AML-193 (cell line): Measurements from ENCODE around the gene MTA3.
"Not testable (repeated sequence)": the region's sequence is repeated elsewhere in the genome, so short reads cannot be mapped to it uniquely, and the experiment has no call there.

Experiments
- DNase-seq, 2 experiments: peaks; one replicate each; lab custom pipeline; 2025; lab: John Stamatoyannopoulos, UW

Gene MTA3

DNA sequence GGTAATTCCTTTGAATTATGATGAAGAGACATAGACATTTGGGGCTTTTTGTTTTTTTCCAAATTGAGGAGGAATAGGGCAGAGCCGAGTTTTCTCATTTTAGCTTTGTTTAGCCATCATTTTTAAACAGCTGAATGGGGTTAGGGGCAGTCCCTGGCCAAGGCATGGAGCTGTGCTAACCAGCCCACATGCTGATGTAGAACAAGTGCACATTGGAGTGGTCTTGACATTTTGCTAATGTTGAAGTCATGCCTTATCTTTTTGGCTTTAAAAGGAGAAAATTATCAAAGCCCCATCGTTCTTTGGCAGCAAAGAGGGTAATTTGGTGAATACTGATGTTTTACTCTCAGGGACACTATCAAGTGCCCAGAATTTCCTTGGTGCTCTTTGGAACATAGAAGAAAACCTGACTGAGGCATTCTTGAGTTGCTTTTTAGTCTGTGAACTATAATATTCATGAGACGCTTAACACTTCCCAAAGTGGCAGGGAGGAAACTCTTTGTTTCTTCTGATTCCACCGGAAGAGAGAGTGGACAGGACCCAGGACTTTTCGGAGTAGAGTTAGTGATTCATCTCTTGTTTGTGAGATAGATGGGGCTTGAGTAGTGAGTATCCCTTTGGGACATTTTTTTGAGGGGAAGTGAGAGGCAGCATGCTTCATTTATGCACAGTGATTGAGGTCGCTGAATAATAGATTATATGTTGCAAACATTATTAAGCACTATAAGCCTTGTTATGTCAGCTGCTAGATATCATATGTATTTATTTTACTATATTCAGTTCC, 45.0 kb downstream of the MTA3 start:
- DNase-seq: no peak

DNA sequence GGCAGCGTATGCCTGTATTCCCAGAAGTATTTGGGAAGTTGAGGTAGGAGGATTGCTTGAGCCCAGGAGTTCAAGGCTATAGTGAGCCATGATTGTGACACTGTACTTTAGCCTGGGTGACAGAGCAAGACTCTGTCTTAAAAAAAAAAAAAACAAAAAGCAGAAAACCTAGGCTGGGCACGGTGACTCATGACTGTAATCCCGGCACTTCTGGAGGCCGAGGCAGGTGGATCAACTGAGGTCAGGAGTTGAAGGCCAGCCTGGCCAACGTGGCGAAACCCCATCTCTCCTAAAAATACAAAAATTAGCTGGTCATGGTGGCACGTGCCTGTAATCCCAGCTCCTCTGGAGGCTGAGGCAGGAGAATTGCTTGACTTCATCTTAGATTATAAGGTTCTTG, 46.4 kb downstream of the MTA3 start:
- no peak for DNase-seq

DNA sequence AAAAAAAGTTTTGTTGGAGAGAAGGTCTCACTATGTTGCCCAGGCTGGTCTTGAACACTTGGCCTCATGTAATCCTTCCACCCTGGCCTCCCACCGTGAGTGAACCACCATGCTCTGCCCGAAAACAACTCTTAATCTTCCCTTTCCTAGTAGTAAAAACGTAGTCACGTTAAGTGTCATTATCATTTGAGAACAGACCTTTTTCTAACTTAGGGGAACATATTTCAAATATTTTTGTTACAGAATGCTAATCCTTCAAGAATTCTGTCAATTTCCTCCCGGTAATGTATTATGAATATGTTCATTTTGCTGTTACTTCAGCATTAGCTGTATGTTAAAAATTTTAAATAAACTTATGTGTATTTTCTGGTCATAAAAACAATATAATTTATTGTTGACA, 49.7 kb downstream of the MTA3 start:
- DNase-seq: no peak

DNA sequence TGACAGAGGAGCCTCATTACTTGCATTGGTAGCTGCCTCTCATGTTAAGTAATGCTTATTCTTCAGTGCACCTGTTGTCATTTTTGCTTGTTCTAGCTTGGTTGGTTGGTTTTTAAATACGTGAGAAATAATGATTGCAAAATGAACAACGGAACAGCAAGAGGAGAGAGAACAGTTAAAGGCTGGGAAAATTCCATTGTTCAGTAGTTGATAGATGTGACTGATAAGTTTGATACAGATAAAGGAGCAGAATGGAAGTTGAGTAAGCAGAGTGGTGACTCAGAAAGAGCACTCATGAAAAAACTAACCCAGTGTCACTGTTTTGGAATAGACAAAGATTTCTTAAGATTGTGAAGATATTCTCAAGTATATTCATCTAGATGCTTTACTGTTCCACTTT, 50.5 kb downstream of the MTA3 start:
- DNase-seq: no peak

DNA sequence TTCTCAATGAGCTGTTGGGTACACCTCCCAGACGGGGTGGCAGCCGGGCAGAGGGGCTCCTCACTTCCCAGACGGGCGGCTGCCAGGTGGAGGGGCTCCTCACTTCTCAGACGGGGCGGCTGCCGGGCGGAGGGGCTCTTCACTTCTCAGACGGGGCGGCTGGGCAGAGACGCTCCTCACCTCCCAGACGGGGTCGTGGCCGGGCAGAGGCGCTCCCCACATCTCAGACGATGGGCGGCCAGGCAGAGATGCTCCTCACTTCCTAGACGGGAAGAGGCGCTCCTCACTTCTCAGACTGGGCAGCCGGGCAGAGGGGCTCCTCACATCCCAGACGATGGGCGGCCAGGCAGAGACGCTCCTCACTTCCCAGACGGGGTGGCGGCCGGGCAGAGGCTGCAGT, 53.2 kb downstream of the MTA3 start:
- DNase-seq: not testable (repeated sequence)

DNA sequence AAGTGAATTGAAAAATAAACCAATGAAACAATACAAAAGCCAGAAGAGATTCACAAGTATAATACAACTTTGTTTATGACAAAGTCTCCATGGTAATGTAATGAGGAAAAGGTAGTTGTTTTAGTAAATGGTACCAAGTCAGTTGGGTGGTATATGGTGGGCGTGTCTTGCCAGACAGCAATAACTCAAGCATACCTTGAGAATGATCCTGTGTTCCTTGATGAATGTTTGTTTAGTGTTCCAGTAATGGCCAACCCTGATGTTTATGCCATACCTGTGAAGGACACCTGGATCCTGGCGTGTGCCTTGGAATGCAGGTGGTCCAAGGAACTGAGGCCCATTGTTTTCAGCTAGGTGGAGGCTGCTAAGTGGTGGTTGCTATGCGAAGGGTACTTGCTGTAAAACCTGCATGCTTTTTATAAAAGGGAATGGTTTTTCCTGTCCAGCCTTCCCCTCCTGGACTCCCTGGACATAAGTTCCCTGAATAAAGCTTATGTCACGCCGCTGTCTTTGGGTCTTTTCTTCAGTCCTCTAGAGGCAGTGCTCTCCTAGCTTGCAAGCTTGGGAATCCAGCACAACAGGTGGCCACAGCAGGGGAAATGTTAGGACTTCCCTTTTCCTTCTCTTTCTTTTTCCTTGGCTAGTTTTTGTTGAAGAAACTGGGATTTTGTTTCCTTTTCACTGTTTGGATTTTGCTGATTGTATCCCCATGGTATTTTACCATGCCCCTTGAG, 54.7 kb downstream of the MTA3 start:
- no peak for DNase-seq

DNA sequence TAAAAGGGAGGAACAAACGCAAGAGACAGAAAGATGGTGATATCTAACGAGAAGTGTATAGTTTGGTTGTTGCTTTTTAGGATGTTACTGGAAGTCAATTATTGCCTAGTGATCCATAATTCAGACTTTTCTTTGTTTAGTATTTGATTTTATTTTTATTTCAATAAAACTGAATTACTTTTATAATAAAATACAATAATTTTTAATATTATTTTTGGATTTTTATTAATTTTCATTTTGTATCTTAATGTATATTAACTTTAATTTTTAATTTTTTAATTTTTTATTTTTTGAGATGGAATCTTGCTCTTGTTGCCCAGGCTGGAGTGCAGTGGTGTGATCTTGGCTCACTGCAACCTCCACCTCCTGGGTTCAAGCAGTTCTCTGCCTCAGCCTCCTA, 55.6 kb downstream of the MTA3 start:
- DNase-seq: no peak

DNA sequence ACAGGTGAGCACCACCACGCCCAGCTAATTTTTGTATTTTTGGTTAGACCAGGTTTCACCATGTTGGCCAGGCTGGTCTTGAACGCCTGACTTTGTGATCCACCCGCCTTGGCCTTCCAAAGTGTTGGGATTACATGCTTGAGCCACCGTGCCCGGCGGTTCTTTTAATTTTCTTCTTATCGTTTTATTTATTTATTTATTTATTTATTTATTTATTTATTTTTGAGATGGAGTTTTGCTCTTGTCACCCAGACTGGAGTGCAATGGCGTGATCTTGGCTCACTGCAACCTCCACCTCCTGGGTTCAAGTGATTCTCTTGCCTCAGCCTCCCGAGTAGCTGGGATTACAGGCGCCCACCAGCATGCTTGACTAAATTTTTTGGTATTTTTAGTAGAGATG, 59.6 kb downstream of the MTA3 start:
- DNase-seq: not testable (repeated sequence)

DNA sequence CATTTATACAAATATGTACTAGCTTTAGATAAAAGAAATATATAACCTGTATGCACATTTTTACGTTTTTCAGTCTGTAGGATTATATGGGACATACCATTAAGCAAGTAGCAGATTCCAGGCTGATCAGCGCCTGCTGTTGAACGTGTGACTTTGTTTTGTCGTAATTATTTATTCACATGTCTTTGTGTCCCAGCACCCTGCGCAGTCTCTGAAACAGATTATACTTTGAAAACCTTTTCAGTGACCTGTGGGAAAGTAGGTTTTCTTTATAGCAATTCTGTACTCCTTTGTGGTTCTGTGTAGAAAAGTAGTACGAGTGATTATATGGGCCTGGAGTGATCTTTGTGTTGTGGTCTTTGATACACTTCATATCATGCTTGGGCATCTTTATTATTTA, 68.5 kb downstream of the MTA3 start:
- no peak for DNase-seq

DNA sequence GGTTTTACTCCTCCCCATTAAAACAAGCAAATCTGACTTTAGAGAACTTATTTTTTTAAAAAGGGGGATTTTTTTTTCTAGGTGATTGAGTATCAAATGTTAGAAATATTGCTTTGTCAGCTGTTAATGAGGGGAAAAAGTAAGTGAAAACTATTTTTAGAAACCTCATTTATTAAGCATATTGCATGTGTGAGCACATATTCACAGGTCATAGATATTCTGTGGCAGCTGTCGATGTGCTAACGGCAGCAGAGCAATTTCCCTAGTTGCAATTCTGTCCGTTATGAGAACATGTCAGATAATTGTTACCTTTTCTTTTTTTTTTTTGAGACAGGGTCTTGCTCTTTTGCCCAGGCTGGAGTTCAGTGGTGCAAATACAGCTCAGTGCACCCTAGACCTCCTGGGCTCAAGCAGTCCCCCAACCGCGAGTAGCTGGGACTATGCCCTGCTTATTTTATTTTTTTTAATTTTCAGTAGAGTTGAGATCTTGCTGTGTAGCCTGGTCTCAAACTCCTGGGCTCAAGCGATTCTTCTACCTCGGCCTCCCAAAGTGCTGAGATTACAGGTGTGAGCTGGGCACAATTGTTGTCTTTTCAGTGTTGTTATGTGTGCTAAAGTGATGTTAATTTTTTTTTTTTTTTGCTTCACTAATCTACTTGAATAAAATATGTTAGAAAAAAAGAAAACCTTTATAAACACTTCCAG, 69.8 kb downstream of the MTA3 start:
- no peak for DNase-seq

DNA sequence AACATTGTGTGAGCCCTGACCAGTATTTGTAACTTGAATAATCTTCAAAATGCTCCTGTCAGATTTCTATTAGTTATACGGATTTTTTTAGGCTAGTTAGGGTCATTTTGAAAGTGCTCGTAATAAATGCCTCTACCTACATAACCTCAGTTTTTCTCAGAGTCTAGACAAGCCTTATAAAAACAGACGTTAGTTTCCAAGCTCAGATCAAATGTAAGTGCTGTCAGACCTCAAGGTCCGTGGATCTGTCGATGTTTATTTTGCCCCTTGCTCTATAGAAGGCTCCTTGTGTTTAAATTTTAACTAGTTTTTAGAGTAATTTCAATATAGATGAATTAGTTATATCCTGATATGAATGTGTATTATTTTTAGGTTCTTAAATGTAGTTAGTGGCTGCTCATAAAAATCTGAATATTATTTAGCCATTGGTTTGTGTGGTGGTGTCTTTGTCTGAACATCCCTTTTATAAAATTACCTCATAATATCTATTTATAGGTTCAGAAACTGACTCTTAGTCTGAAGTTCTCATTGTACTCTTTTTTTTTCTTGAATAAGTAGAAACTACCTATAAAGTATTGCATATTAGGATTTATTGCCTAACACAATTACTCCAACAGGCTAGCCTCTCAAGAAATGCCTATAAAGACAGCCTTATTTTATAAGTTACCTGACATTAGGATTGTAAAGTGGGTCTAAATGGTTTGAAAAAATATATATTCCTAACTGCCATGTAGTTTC, 71.1 kb downstream of the MTA3 start:
- DNase-seq: no peak

DNA sequence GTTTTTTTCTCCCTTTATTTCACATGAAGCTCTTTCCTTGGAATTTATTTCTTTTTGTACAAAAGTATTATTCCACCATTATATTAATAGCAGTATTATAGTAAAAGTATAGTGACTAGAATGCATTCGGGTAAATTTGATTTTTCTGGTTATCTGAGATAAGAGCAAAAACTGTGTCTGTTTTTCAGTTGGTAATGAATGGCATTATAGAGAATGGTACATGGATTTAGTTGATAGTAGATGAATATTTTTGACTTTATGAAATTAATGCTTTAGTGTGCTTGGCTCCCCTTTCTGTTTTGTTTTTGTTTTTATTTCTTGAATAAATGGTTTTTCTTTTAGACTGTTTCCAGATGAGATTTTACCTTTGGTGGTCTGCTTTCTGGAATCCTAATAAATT, 71.8 kb downstream of the MTA3 start:
- DNase-seq: no peak

DNA sequence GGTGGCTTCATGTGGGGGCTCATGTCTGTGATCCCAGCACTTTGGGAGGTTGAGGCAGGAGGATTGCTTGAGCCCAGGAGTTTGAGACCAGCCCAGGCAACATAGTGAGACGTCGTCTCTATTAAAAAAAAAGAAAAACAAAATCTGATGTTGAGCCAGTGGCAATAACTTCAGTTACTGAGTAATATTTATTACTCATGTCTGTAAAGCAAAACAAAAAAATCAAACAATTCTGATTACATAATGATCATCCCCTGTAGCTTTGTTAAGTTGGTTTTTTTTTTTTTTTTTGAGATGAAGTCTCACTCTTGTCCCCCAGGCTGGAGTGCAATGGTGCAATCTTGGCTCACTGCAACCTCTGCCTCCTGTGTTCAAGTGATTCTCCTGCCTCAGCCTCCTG, 73.9 kb downstream of the MTA3 start:
- not testable (repeated sequence) for DNase-seq

DNA sequence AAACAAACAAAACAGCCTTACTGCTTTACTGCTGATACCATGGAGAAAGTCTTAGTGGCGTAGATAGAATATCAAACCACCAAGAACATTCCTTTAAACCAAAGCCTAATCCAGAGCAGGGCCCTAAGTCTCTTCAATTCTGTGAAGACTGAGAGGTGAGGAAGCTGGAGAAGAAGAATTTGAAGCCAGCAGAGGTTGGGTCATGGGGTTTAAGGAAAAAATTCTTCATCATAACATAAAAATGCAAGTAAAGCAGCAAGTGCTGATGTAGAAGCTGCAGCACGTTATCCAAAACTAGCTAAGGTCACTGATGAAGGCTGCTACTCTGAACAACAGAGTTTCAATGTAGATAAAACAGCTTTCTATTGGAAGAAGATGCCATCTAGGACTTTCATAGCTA, 77.1 kb downstream of the MTA3 start:
- DNase-seq: no peak

DNA sequence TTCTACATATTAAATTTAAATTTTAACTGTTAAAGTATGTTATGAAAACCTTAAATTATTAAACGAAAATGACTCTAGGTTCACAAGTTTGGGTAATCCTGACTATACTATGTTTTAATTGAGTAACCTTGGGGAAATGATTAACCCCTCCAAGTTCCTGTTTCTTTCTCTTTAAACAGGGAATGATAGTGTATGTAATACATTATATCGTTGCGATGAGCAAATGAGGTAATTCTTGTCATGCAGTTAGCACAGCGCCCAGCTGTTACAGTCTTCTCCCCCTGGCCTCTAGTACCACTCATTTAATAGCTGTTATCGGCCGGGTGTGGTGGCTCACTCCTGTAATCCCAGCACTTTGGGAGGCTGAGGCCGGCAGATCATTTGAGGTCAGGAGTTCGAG, 80.4 kb downstream of the MTA3 start:
- DNase-seq: peak; percentile 77 to 87

DNA sequence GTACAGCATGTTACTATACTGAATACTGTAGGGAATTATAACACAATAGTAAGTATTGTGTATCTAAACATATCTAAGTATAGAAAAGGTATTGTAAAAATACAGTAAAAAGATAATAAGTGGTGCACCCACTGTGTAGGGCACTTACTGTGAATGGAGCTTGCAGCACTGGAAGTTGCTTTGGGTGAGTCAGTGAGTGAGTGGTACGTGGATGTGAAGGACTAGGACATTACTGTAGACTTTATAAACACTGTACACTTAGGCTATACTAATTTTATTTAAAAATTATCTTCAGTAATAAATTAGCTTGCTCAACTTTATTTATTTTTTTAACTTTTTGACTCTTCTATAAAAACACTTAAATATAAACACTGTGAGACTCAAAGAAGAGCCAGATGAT, 82.6 kb downstream of the MTA3 start:
- no peak for DNase-seq

DNA sequence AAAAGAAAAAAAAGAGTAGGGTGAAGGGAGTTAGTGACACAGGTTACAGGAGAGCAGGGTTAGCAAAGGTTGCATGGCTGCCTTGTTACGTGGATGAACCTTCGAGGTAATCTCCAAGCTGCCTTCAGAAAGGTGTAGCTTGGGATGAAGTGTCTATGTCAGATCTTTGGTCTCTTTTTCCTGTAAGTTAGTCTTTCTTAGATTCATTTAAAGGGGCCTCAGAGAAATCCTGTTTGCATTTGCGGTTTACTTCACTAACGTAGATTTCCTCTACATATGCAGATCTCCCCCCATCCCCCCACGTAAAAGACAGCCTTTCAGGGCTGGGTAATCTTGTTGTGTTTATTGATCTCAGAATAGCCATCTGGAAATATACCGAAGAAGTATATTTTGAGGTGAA, 83.7 kb downstream of the MTA3 start:
- DNase-seq: no peak

DNA sequence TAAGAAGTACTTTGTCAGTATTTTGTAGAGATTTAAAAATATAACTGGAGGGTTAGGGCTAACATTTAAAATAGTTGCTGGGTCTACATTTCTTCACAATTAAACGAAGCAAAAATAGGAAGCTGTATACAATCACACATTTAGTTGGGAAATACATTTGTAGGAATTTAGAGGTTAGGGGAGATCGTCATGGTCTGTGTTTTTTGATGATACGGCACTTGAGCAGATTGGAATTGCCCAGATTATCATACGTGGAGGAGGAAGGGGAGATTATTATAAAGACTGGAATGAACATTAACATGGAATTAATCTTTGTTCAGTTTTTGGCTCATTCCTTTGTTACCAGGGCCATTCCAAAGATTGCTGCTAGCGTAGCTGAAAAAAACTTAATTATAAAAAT, 84.6 kb downstream of the MTA3 start:
- DNase-seq: no peak

DNA sequence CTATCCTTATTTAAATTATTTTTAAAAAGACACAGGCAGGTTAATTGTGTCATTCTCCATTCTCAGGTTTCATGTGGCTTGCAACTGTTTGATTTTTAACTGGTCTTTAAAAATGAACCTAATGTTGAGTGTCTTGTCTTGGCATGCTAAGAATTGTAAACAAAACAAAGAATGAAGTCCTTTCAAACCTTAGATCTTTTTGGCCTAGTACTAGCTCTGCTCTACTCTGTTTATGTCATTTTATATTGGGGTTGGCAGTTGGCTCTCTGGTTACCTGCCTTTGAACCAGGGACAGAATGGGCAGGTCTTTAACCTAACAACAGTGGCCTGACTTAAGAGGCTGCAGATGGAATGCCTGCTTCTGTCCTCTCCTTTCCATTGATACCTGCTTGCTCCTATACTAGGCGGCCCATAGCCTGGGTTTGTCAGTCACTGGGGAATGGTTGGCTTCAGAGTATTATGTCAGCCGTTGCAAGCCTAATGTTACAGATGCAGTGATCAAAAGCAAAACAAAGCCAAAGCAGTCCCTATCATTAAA, 85.5 kb downstream of the MTA3 start:
- DNase-seq: no peak

DNA sequence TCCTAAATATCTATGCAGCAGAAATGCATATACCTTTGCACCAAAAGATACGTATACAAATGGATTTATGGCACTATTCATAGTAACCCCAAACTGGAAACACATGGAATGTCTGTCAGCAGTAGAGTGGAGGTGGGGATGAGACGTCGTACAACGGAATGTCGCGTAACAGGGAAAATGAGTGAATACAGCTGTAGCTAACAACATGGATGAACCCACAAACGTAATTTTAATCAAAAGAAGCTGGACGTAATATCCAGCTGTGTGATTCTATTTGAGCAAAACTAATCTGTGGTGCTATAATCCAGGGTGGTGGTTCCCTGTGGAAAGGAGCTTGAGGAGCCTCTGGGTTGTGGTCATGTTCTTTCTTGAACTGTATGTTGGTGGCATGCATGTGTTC, 89.9 kb downstream of the MTA3 start:
- no peak for DNase-seq

DNA sequence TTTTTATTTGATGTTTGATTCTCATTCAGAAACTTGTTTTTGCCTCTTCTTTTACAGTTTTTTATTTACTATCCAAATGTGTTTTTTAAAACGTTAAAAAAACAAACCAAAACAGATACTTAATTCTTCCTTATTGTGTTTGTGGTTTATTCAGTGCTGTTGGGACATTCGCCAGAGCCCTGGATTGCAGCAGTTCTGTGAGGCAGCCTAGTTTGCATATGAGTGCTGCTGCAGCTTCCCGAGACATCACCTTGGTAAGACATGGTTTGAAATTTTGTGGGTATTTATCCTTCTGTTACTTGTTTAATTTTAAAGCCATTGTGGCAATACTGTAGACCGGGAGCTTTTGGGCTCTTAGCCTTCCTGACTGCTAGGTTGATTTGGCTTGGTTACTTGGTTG, 91.2 kb downstream of the MTA3 start:
- no peak for DNase-seq

DNA sequence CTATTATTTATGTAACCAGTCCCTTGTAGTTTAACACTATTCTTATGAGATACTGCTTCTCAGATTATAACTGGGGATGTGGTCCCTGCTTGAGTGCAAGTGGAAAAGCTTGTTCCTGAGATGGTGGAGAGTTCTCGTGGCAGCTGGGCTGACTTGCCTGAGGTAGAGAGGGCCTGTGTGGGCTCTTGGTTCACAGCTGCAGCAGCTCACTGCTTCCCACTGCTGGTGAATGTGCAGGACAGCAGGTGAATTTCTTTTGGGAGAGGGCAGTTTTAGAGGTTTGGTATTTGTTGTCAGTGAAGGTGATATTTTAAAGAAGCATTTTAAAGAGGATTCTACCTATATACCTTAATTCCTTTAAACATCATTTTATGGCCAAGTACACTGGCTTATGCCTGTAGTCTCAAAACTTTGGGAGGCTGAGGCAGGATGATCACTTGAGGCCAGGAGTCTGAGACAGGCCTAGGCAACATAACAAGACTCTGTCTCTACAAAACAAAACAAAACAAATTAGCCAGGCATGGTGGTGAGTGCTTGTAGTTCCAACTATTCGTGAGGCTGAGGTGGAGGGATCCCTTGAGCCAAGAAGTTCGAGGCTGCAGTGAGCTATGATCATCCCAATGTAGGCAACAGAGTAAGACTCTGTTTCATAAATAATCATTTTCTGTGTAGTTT, 94.8 kb downstream of the MTA3 start:
- peak; percentile 60 to 64 for DNase-seq
